GM23338 (cell line): ENCODE results near the gene UTP11. TPM values are rescaled to one million over a fixed set of nuclear protein-coding genes. Genes with fewer than 3 reads are reported as not detected.
A peak's percentile ranks its signal among the peaks of the same experiment; 100 is the strongest.

ENCODE experiments used
- ATAC-seq: fragments of 200-7000 bp; cut with Tn5 transposase; 3 replicates; pipeline ENCODE4 v1.9.1; 2020
- DNase-seq: peaks from one replicate; pipeline ENCODE4 v3.0.0-alpha.2; 2015; ENCODE audit warnings: low spot score
- H2AFZ ChIP-seq: fragments of 200-600 bp; sonication (generic); 2 replicates; pipeline ENCODE4 v1.8.0; 2016; ENCODE audit warnings: antibody characterized with exemption, mild to moderate bottlenecking, moderate library complexity
- H3F3A ChIP-seq: fragments of 200-600 bp; sonication (generic); replicated peaks from 2 replicates; pipeline ENCODE4 v1.8.0; 2017; ENCODE audit warnings: antibody characterized with exemption, mixed run types, low read depth
- H3K27ac ChIP-seq: fragments of 200-600 bp; sonication (generic); 2 replicates; pipeline ENCODE4 v1.6.1; 2016; ENCODE audit warnings: low read depth
- H3K27me3 ChIP-seq: fragments of 200-600 bp; sonication (generic); 2 replicates; pipeline ENCODE4 v1.8.0; 2016; ENCODE audit warnings: mild to moderate bottlenecking, mixed run types, moderate library complexity; ENCODE audit not compliant: insufficient read depth
- H3K36me3 ChIP-seq: fragments of 200-600 bp; sonication (generic); 2 replicates; pipeline ENCODE4 v1.8.0; 2016; ENCODE audit warnings: mild to moderate bottlenecking; ENCODE audit not compliant: insufficient read depth
- H3K4me1 ChIP-seq: fragments of 200-600 bp; sonication (generic); 2 replicates; pipeline ENCODE4 v1.8.0; 2016; ENCODE audit warnings: mild to moderate bottlenecking, moderate library complexity; ENCODE audit not compliant: insufficient read depth
- H3K4me2 ChIP-seq: fragments of 200-600 bp; sonication (generic); 2 replicates; pipeline ENCODE4 v1.7.1; 2017; ENCODE audit warnings: mixed run types
- H3K4me3 ChIP-seq: fragments of 200-600 bp; sonication (generic); 2 replicates; pipeline ENCODE4 v1.6.1; 2016; ENCODE audit warnings: mixed run types
- H3K79me2 ChIP-seq: fragments of 200-600 bp; sonication (generic); replicated peaks from 2 replicates; pipeline ENCODE4 v1.8.0; 2017; ENCODE audit warnings: mild to moderate bottlenecking; ENCODE audit not compliant: insufficient read depth
- H3K9me2 ChIP-seq: fragments of 200-600 bp; sonication (generic); 2 replicates; pipeline ENCODE4 v1.8.0; 2017; ENCODE audit not compliant: insufficient read depth
- H4K20me1 ChIP-seq: fragments of 200-600 bp; sonication (generic); replicated peaks from 2 replicates; pipeline ENCODE4 v1.8.0; 2017; ENCODE audit warnings: mild to moderate bottlenecking; ENCODE audit not compliant: insufficient read depth
- H3K27ac Mint-ChIP-seq: 2 replicates; pipeline ENCODE4 v1.8.0; 2020; ENCODE audit warnings: inconsistent platforms, mild to moderate bottlenecking, moderate library complexity, mixed read lengths
- H3K27me3 Mint-ChIP-seq: 3 replicates; pipeline ENCODE4 v1.8.0; 2022; ENCODE audit warnings: low read depth, mild to moderate bottlenecking, moderate library complexity, mixed read lengths, inconsistent platforms; ENCODE audit not compliant: insufficient read depth, poor library complexity
- H3K36me3 Mint-ChIP-seq: 3 replicates; pipeline ENCODE4 v1.8.0; 2021; ENCODE audit warnings: low read depth, mild to moderate bottlenecking, inconsistent platforms, moderate library complexity, mixed read lengths
- H3K4me1 Mint-ChIP-seq: 3 replicates; pipeline ENCODE4 v1.8.0; 2020; ENCODE audit warnings: mild to moderate bottlenecking, inconsistent platforms, mixed read lengths
- H3K4me3 Mint-ChIP-seq: 3 replicates; pipeline ENCODE4 v1.8.0; 2021; ENCODE audit warnings: moderate library complexity, mild to moderate bottlenecking, inconsistent platforms, mixed read lengths
- H3K9me3 Mint-ChIP-seq: 3 replicates; pipeline ENCODE4 v1.8.0; 2020; ENCODE audit warnings: moderate library complexity, mild to moderate bottlenecking, inconsistent platforms, mixed read lengths
- CREB1 ChIP-seq: fragments of 250-450 bp; sonication (Bioruptor Pico); IDR thresholded peaks from 2 replicates; pipeline ENCODE4 v1.5.0; 2020; ENCODE audit warnings: low read depth, mild to moderate bottlenecking, moderate library complexity
- CTCF ChIP-seq, 2 experiments: fragments of 200-600 bp in 1 of 2; sonication (generic) in 1 of 2; conservative IDR thresholded peaks; 2 replicates each; pipeline versions ENCODE4 v1.5.1 to v1.6.1; 2016 to 2017; ENCODE audit warnings: antibody characterized with exemption in 2 of 2, low read depth in 2 of 2, mild to moderate bottlenecking in 2 of 2, moderate library complexity in 1 of 2
- EZH2 ChIP-seq: fragments of 200-600 bp; sonication (generic); IDR thresholded peaks from one replicate; pipeline ENCODE4 v1.8.0; 2017; ENCODE audit warnings: antibody characterized with exemption, mild to moderate bottlenecking, low read depth; ENCODE audit not compliant: unreplicated experiment
- NANOG ChIP-seq: IDR thresholded peaks from 2 replicates; pipeline ENCODE4 v1.6.1; 2016; ENCODE audit warnings: antibody characterized with exemption, borderline replicate concordance
- POLR2AphosphoS5 ChIP-seq: IDR thresholded peaks from 2 replicates; pipeline ENCODE4 v1.6.1; 2016; ENCODE audit warnings: antibody characterized with exemption, low read depth
- REST ChIP-seq: IDR thresholded peaks from one replicate; pipeline ENCODE4 v1.6.1; 2018; ENCODE audit warnings: antibody characterized with exemption; ENCODE audit not compliant: unreplicated experiment
- STAT1 ChIP-seq: IDR thresholded peaks from one replicate; pipeline ENCODE4 v1.6.1; 2016; ENCODE audit warnings: antibody characterized with exemption; ENCODE audit not compliant: unreplicated experiment
- ZNF331 ChIP-seq: fragments of 250-450 bp; sonication (Bioruptor Pico); IDR thresholded peaks from 2 replicates; pipeline ENCODE4 v1.5.0; 2020; ENCODE audit warnings: low read depth, mild to moderate bottlenecking, moderate library complexity
- polyA plus RNA-seq: library from polyadenylated mRNA; unstranded; fragments of >200 nt; fragmentation: Nextera tagmentation; extraction: Ambion mirVana; gene quantifications from 2 replicates; pipeline ENCODE4 v1.2.1, GENCODE V29; 2016
- total RNA-seq: library from RNA; depleted of rRNA; stranded (reverse); fragments of >200 nt; shearing (Covaris generic); gene quantifications from 2 replicates; pipeline ENCODE4 v1.2.3, GENCODE V29; 2014

The UTP11 gene
- total and polyA plus RNA-seq, 2 experiments from 2014 or later: 67.8 to 105 TPM

DNA sequence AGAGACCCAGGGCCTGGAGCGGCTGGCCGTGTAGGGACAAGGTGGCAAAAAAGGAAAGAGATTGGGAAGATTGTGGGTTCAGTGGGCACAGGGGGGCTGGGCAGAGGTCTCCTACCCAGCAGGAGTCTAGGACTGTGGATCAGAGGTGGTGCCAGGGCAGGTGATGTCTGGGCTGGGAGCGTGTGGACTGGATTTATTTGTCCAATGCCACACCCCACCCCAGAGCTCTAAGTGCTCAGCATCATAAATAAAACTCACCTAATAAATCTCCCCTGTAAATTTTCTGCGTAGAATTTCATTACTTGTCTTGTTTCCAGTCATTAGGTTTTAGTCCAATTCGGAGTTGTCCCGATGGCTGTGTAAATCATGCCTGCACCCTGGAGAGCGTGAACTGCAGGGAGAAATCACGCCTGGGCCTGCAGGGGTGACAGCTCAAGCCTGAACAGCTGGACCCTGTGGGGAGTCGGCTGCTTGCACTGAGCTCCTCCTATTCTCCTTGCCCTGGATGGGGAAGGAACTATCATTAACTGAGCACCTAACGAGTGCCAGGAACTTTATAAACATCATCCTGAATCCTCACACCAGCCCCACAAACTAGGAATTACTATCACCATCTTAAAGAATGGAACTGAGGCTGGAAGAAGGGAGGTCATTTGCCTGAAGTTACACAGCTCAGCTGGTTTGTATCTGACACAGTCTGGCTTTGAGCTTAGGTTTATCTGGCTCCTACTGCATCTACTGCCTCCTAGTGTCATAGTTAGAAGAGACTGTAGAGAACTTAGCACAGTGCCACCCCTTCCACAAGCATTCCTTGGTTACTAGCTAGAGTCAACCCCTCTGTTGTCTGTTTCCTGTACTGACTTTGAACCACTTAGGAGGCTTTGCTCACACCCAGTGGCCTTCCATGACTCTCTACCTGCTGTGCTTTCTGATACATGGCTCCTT is 59.0 kb downstream of the UTP11 start:
- Mint-ChIP-seq H3K27ac (no peak overlapping the region), H3K27me3 (peaks cover 6% of the 10 kb centered on the region), H3K4me3 (no peak overlapping the region), H3K9me3 (no peaks in the 10 kb centered on the region), H3K4me1 (peaks cover 51% of the 10 kb centered on the region), H3K36me3 (no peaks in the 10 kb centered on the region)
- TF ChIP-seq CTCF (conservative IDR thresholded peaks at IDR 0.05; ENCODE audit: low read depth in 2 of 2) (peak; percentile 50 to 68), STAT1 (no peak)
- no peak overlapping the region for H2AFZ ChIP-seq
- 0 out of 2 replicates have a peak, but pooled peaks cover 8% of the 10 kb centered on the region for H3F3A ChIP-seq
- DNase-seq: peak; percentile 66
- H3K4me3 ChIP-seq: no peak overlapping the region
- H3K27me3 ChIP-seq: no peaks in the 10 kb centered on the region
- H3K27ac ChIP-seq: no peak overlapping the region
- H3K4me2 ChIP-seq: no peak overlapping the region
- no peaks in the 10 kb centered on the region for H3K36me3 ChIP-seq
- H3K79me2 ChIP-seq: no peaks in the 10 kb centered on the region
- ATAC-seq: peak; percentile 64
- peaks cover 26% of the 10 kb centered on the region for H3K4me1 ChIP-seq
- H3K9me2 ChIP-seq: no peaks in the 10 kb centered on the region
- no peaks in the 10 kb centered on the region; the same call in 1 of the 2 replicates for H4K20me1 ChIP-seq

GRCh38 chr1:38072858-38073257 is 60.3 kb downstream of the UTP11 start:
- Histone ChIP-seq H3K36me3 (no peaks in the 10 kb centered on the region), H3K27ac (no peak overlapping the region), H3K27me3 (no peaks in the 10 kb centered on the region), H3F3A (0 out of 2 replicates have a peak, but pooled peaks cover 8% of the 10 kb centered on the region), H2AFZ (no peak overlapping the region), H3K4me2 (0 out of 2 replicates have a peak overlapping the region, but pooled peaks have one; percentile 48), H4K20me1 (no peaks in the 10 kb centered on the region; the same call in 1 of the 2 replicates), H3K79me2 (no peaks in the 10 kb centered on the region), H3K4me3 (no peak overlapping the region), H3K4me1 (peaks cover 27% of the 10 kb centered on the region), H3K9me2 (no peaks in the 10 kb centered on the region)
- peaks cover 3% of the 10 kb centered on the region for H3K27me3 Mint-ChIP-seq
- H3K27ac Mint-ChIP-seq: no peak overlapping the region
- ATAC-seq (no peak), DNase-seq (no peak)
- peaks cover 49% of the 10 kb centered on the region for H3K4me1 Mint-ChIP-seq
- no peaks in the 10 kb centered on the region for H3K36me3 Mint-ChIP-seq
- H3K9me3 Mint-ChIP-seq: no peaks in the 10 kb centered on the region
- H3K4me3 Mint-ChIP-seq: no peak overlapping the region; the same call in 2 of the 3 replicates
- TF ChIP-seq CREB1 (CRISPR knock-in tag) (no peak), CTCF (conservative IDR thresholded peaks at IDR 0.05; ENCODE audit: low read depth in 2 of 2) (peak in 1 of 2 experiments; percentile 33; a peak in 2 of 4 replicates), ZNF331 (CRISPR knock-in tag) (no peak), POLR2AphosphoS5 (no peak), REST (no peak), NANOG (no peak), STAT1 (no peak), EZH2 (no peak)
